LNCaP clone FGC (cell line): Measurements from ENCODE around the gene SSR3.
"Not testable (repeated sequence)": the region's sequence is repeated elsewhere in the genome, so short reads cannot be mapped to it uniquely, and the experiment has no call there.

Experiments
- DNase-seq: peaks from one replicate; pipeline ENCODE4 v3.0.0-alpha.2; 2011; ENCODE audit warnings: low read depth
- H3K4me3 ChIP-seq: 2 replicates; pipeline ENCODE4 v1.5.1; 2011; ENCODE audit warnings: mild to moderate bottlenecking, low read depth, low read length, control low read depth
- TF ChIP-seq, protein P1 (sequence below): IDR thresholded peaks from 2 replicates; pipeline ENCODE4 v1.5.1; 2012; ENCODE audit warnings: mild to moderate bottlenecking; ENCODE audit not compliant: control insufficient read depth, insufficient read depth; ENCODE audit errors: extremely low read depth

The SSR3 gene

GRCh38 chr3:156576651-156577348 is 21.9 kb upstream of the SSR3 start:
- H3K4me3 ChIP-seq = no peak overlapping the region
- DNase-seq = no peak
- TF ChIP-seq, protein P1, sequence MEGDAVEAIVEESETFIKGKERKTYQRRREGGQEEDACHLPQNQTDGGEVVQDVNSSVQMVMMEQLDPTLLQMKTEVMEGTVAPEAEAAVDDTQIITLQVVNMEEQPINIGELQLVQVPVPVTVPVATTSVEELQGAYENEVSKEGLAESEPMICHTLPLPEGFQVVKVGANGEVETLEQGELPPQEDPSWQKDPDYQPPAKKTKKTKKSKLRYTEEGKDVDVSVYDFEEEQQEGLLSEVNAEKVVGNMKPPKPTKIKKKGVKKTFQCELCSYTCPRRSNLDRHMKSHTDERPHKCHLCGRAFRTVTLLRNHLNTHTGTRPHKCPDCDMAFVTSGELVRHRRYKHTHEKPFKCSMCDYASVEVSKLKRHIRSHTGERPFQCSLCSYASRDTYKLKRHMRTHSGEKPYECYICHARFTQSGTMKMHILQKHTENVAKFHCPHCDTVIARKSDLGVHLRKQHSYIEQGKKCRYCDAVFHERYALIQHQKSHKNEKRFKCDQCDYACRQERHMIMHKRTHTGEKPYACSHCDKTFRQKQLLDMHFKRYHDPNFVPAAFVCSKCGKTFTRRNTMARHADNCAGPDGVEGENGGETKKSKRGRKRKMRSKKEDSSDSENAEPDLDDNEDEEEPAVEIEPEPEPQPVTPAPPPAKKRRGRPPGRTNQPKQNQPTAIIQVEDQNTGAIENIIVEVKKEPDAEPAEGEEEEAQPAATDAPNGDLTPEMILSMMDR = no peak

DNA sequence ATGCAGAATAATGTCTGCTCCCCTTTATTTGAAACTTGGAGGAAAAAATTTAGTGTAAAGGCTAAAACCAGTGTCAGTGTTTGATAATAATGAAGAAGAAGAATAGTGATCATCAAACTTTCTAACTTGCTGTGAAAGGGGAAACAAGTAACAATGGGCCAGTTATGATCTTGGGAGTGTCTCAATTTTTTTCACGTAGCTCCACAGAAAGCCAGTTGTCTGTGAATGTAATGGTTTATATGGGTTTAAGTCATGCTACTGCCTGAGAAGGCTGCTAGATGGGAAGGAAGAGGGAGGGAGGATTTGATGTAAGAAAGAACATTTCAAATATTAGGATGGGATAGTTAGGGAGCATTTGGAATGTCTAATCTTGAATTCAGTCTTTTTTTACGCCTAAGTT is 21.1 kb upstream of the SSR3 start:
- H3K4me3 ChIP-seq = no peak overlapping the region
- no peak for DNase-seq
- TF ChIP-seq, protein P1 = no peak

DNA sequence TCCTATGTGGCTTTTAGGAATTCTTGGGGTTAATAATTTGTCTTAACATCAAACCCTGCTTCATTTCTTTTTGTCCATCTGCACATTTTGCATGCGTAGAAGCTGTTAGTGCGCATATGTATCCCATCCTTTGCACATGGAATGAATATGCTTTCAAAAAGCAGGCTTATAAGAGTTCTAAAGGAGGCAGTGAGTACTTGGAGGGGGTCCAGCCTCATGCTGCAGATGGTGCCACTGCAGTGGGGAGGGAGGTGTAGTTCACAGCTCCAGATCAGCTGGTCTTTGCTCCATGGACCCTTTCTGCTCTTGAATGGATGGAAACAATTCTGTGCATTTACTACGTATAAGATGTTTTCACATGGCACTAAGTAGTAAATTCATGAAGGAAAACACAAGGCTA is 20.7 kb upstream of the SSR3 start:
- DNase-seq = no peak
- TF ChIP-seq, protein P1 = no peak
- no peak overlapping the region for H3K4me3 ChIP-seq

DNA sequence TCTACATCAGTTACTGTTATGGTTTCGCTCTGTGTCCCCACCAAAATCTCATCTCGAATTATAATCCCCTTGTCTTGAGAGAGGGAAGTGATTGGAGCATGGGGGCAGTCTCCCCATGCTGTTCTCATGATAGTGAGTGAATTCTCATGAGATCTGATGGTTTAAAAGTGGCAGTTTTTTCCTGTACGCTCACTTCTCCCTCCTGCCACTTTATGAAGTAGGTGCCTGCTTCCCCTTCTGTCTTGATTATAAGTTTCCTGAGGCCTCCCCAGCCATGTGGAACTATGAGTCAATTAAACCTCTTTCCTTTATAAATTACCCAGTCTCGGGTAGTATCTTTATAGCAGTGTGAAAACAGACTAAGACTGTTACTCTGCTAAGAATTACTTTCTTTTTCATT is 15.0 kb upstream of the SSR3 start:
- not testable (repeated sequence) for DNase-seq, H3K4me3 ChIP-seq

GRCh38 chr3:156569016-156569415 is 14.1 kb upstream of the SSR3 start:
- H3K4me3 ChIP-seq, DNase-seq: not testable (repeated sequence)

DNA sequence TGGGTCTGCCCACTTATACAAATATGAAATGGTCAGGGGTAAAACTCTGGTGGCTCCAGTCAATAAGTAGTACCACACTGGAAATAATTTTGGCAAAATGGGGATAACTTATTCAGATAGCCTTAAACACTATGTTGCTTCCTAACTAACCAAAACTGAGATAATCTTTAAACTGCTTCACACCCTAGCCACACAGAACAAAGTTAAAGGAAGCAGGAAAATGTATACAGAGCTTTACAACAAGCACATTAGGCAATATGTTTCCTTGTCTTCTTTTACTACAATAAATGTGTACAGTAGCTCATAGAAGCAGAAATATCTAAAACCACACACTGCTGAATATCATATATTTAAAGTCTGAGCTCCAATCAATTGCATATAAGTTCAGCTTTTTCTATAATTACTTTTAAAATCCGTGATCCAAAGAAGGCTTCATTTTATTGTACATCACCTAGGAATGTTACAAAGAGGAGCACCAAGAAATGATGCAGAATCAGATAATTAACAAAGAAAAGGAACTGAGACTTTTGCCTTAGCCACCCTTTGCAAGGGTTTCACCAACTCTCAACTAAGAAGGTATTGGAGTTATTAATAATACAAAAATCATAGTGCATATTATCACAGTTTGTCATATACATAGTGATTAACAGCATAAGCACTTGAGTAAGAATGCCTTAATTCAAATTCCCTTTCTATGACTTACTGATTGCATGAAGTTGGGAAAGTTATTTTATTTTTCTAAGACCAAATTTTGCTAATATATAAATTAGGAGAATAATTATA is 9.2 kb upstream of the SSR3 start:
- DNase-seq = no peak
- H3K4me3 ChIP-seq = no peak overlapping the region
- TF ChIP-seq, protein P1 = no peak

DNA sequence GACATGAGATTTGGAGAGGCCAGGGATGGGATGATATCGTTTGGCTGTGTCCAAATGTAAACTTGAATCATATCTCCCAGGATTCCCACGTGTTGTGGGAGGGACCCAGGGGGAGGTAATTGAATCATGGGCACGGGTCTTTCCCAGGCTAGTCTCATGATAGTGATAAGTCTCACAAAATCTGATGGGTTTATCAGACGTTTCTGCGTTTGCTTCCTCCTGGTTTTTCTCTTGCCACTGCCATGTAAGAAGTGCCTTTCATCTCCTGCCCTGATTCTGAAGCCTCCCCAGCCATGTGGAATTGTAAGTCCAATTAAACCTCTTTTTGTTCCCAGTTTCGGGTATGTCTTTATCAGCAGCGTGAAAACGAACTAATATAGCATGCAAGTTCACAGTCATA is 7.6 kb upstream of the SSR3 start:
- not testable (repeated sequence) for H3K4me3 ChIP-seq, DNase-seq

DNA sequence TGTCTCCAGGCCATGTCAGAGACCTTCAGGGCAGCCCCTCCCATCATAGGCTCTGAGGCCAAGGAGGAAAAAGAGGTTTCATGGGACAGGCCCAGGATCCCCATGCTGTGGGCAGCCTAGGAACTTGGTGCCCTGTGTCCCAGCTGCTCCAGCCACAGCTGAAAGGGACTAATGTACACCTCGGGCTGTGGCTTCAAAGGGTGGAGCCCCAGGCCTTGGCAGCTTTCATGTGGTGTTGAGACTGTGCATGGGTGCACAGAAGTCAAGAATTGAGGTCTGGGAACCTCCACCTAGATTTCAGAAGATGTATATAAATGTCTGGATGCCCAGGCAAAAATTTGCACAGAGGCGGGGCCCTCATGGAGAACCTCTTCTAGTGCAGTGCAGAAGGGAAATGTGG is 6.6 kb upstream of the SSR3 start:
- no peak for DNase-seq
- no peak overlapping the region for H3K4me3 ChIP-seq
- TF ChIP-seq, protein P1 = no peak
